GM21381 (cell line): ENCODE data around the gene MYORG.
"Not testable (repeated sequence)": the region's sequence is repeated elsewhere in the genome, so short reads cannot be mapped to it uniquely, and the experiment has no call there.

Source experiments
- ATAC-seq: cut with Tn5 transposase; IDR thresholded peaks from one replicate; pipeline ENCODE4 v1.9.1; 2021; ENCODE audit warnings: mild to moderate bottlenecking, moderate library complexity; ENCODE audit not compliant: unreplicated experiment

MYORG gene

DNA sequence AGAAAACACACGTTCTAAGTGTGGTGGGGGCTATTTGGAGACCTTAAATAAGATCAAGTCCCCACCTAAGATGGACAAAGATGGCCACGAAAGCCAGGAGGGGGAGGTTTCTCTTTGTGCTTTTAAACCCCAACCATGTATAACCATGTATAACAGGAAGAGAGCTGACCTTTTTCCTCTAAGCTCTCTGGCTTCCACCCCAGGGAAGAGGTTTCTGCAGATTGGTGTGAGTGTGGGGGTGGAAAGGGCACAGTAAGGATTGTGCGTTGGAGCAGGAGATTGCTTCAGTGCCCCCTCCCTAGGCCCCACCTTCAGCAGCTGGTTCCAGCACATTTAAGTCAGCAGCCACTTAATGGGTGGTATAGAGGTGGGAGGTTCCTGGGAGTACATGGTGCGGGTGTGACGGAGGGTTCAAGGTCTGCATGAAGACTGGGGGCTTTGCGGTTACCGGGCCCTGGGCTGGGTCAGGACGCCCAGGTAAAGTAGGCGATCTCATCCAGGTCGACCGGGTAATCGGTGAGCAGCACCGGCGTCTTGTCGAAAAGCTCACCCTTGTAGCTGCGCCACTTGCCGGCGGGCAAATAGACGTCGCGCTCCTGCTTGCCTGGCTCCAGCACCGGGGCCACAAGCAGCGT is 6.2 kb downstream of the MYORG start:
- ATAC-seq, result no peak

DNA sequence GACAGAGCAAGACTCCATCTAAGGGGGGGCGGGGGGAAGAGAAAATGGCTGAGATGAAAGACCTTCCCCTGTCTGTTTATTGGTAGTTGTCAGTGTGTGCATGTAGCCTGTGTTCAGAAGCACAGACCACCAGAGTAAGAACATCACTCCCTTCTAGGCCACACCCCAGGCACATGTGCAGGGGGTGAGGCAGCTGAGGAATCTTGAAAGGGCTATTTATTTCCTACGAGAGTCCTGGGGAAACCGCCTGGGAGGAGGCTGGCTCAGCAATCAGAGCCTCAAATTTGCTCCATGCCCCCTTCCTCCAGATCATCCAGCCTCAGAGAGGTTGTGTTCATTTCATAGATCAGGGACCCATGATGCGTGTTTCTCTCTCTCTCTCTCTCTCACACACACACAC is 7.1 kb downstream of the MYORG start:
- ATAC-seq, result no peak

DNA sequence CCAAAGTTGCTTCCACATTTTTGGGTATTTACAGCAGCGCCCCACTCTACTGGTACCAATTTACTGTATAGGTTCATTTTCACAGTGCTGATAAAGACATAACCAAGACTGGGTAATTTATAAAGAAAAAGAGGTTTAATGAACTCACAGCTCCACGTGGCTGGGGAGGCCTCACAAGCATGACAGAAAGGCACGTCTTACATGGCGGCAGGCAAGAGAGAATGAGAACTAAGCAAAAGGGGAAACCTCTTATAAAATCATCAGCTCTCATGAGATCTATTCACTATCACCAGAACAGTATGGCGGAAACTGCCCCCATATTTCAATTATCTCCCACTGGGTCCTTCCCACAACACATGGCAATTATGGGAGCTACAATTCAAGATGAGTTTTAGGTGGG is 7.9 kb downstream of the MYORG start:
- ATAC-seq, result not testable (repeated sequence)

DNA sequence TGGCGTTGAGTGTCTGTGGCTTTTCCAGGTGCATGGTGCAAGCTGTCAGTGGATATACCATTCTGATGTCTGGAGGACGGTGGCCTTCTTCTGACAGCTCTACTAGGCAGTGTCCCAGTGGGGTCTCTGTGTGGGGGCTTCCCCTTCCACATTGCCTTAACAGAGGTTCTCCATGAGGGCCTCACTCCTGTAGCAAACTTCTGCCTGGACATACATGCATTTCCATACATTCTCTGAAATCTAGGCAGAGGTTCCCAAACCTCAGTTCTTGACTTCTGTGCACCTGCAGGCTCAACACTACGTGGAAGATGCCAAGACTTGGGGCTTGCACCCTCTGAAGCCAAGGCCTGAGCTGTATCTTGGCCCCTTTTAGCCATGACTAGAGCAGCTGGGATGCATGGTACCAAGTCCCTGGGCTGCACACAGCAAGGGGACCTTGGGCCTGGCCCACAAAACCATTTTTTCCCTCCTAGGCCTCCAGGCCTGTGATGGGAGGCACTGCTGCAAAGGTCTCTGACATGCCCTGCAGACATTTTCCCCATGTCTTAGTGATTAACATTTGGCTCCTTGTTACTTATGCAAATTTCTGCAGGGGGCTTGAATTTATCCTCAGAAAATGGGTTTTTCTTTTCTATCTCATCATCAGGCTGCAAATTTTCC is 8.8 kb downstream of the MYORG start:
- ATAC-seq, result not testable (repeated sequence)

DNA sequence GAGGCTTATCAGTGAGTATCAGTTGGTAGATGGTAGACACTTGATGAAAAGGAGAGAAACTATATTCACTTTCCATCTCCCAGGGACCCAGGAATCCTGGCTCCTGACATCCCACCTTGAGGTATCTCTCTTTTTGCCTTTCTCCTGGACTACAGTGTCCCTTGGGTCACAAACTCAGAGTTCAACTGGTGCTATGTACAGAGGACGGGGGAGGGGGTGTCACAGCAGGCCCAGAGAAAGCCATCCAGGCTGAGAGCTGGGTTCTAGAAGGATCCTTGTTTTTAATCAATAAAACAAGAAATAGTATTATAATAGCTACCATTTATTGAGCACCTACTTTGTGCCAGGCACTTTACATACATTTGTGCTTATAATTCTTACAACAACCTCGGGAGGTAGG is 10.3 kb downstream of the MYORG start:
- ATAC-seq, result no peak

DNA sequence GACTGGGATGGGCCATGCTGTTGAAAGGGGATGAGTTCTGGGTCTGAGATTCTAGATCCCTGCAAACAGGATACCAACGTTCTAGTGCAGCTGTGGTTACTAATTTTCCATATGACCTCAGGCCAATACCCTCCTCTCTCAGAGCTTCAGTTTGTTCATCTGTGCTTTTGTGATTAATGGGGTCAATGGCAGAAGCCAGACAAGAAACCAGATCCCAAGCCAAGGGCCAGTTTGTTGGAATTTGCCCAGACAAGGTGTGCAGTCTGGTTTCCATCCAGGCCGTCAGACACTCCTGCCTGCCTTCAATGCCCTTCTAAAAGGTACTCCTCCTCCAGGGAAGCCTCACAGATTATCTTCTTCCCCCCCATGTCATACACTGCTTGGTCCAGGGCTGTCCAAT is 11.4 kb downstream of the MYORG start:
- ATAC-seq, result no peak

DNA sequence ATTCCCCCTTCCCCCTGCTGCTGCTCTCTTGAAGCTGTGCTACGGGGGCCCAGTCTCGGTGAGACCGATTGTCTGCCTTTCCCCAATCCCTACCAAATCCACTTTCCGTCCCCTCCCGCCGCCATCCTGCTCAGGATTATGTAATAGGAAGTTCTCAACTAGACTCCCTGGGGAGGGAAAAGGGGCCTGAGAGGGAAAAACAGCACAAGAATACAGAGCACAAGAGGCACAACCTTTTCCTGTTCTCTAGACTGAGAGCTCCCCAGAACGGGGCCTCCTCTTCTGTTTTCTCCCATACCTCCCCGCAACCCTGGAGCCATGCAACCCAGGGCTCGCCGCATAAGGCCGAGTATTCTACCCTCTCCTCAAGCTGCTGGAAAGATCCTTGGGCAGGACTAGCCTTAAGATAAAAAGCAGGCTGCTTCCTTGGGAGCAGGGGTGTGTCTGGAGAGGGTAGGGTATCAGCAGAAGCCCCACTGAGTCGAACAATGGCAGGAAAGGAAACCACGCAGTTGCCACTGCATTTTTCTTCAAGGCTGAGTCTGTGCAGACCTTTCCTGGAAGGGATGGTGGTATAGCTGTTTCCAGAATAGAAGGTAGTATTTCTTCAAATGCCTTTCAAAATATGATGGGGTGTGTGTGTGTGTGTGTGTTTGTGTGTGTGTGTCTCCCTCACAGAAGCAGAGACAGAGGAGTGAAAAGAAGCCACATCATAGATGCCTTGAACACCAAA is 12.9 kb downstream of the MYORG start:
- ATAC-seq, result no peak

DNA sequence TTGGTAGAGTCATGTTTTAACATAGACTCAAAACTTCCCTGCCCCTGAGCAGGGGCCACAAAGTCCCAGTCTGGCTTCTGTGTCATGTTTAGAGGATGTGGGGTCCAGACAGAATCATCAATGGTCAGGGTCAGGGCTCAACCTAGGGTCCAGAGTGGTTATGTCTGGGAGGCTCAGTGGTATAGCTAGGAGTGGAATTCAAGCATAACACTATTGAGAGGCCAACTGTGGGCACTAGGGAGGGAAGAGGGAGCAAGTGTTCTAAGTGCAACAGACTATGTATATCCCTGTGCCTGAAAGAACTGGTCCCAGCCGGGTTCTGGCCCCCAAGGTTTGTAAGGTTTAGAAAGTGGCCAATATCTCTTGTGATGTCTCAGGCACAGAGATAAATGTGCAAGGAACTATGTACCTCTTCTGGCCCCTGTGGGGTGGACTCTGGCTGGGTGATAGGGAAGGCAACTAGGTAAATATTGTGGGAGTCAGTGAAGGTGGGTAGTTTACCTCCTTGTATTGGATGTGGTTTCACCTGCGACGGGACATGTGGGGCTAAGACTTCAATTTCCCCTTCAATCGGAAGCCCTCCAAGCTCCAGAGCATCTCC is 14.0 kb downstream of the MYORG start:
- ATAC-seq, result no peak

DNA sequence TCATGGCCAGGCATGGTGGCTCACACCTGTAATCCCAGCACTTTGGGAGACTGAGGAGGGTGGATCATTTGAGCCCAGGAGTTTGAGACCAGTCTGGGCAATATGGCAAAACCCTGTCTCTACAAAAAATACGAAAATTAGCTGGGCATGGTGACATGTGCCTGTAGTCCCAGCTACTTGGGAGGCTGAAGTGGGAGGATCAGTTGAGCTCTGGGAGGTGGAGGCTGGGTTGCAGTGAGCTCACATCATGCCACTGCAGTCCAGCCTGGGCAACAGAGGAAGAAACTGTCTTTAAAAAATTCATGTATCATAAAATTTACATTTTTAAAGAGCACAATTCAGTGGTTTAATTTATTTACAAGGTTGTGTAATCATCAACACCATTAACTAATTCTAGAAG is 23.7 kb downstream of the MYORG start:
- not testable (repeated sequence) for ATAC-seq

DNA sequence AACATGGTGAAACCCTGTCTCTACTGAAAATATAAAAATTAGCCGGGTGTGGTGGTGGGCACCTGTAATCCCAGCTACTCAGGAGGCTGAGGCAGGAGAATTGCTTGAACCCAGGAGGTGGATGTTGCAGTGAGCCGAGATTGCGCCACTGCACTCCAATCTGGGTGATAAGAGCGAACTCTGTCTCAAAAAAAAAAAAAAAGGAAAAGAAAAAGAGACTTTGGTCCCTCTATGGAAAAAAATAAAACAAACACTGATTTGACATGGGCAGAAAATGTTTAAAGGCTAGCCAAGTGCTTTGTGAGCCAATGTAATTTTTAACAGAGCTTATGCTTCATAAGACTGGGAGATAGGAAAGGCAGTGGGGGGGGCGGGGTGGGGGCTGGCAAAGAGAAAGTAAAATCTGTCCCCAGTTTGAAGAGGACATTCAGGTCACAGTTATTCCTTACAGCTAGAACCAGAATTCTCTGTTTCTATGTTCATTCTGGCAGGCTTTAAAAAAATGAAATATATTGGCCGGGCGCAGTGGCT is 24.5 kb downstream of the MYORG start:
- ATAC-seq, result not testable (repeated sequence)

DNA sequence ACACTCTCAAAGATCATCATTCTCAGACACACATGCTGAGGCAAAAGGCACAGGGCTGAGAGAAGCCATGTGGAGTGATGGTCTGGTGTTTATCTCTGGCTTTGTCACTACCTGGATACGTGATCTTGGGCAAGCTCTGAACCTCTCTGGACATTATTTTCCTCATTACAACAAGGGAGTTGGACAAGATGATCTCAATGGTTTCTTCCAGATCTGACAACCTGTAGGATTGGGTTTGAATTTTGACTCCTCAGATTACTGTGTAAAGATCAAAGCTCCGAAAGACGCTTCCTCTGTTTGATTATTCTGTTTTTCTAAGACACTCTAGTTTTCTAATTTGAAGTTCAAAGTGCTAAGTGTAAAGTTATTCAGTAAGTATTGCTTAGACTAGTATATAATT is 27.4 kb downstream of the MYORG start:
- no peak for ATAC-seq

DNA sequence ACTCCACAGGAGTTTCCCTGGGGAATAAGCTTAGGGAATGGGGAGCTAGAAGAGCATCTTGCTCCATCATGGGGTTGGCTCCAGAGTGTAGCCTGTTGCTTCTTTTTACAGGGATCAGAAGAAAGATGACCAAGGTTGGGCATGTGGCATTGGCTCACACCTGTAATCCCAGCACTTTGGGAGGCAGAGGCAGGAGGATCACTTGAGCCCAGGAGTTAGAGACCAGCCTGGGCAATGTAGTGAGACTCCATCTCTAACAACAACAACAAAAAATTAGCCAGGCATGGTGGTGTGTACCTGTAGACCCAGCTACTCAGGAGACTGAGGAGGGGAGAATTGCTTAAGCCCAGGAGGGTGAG is 28.9 kb downstream of the MYORG start:
- ATAC-seq, result no peak

DNA sequence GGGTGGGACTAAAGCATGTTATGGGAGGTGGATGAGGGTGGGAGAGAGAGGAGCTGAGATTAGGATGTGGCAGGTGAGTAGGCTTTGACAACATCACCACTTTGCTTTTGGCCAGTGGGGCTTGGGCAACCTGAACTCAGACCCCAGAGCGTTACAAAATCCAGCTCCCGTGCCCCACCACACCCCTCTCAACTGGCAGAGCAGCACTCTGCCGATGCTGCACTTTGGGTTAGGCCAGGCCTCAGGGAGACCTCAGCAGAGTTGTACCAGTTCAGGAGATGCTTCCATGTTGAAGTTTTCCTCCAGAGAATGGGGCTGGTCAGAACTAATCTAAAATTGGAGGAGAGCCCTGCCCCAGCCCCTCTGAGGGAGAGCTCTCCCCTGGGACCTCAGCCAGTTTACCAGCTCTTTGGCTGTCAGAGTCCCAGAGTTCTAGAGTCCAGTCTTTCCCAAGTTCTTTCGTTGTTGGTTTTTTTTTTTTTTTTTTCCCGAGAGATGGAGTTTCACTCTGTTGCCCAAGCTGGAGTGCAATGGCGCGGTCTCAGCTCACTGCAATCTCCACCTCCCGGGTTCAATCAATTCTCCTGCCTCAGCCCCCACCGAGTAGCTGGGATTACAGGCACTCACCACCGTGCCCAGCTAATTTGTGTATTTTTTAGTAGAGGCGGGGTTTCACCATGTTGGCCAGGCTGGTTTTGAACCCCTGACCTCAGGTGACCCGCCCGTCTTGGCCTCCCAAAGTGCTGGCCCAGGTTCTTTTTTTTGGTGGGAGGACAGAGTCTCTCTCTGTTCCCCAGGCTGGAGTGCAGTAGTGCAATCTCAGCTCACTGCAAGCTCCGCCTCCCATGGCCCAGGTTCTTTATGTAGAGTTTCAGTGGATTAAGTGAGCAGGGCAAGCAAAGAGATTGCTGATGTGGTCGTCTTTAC is 29.6 kb downstream of the MYORG start:
- no peak for ATAC-seq

DNA sequence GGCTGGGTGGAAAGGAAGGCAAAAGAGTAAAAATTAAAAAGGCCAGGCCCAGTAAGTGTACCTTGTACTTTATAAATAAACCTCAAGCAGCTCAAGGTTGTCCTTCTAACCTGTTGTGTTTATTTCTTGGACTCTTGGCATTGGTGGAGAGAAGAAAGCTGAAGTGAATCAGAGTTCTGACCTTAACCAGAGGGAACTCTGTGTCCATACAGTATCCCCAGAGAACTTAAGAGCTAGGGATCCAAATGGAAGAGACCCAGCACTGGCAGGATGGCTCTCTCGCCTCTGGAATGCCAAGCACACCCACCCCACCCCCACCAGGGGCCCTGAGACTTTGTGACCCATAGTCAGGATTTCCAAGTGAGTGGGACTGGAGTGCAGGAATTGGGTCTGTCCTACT is 33.1 kb downstream of the MYORG start:
- no peak for ATAC-seq

DNA sequence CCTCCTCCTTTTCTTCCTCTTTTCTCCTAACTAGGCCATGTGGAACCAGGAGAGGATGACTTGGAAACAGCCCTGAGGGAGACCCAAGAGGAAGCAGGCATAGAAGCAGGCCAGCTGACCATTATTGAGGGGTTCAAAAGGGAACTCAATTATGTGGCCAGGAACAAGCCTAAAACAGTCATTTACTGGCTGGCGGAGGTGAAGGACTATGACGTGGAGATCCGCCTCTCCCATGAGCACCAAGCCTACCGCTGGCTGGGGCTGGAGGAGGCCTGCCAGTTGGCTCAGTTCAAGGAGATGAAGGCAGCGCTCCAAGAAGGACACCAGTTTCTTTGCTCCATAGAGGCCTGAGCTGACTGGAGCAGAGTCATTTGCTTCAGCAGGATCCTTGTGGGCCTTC is 33.6 kb downstream of the MYORG start:
- ATAC-seq, result no peak

DNA sequence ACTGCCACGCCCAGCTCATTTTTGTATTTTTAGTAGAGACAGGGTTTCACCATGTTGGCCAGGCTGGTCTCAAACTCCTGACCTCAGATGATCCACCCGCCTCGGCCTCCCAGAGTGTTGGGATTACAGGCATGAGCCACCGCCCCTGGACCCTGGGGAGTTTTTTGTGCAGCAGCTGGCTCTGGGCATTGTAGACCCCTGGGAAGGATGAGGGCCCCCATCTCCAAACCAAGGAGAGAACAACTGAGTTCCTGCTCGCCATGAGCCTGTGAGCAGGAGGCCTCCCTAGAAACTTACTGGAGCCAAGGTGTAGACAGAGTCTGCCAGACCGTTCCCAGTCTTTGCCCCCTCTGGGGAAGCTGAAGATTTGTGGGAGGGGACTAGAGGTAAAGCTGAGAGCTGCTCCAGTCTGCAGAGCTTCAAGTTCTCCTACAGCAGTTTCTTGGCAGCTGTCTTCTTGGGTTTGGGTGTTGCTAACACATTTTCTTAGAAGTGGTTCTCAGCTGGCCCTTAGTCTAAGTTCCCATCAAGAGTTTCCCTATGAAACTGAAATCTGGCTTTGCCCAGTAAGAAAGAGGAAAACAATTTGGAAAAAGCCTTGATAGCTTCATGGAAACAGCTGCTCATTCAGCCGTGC is 34.9 kb downstream of the MYORG start:
- no peak for ATAC-seq

DNA sequence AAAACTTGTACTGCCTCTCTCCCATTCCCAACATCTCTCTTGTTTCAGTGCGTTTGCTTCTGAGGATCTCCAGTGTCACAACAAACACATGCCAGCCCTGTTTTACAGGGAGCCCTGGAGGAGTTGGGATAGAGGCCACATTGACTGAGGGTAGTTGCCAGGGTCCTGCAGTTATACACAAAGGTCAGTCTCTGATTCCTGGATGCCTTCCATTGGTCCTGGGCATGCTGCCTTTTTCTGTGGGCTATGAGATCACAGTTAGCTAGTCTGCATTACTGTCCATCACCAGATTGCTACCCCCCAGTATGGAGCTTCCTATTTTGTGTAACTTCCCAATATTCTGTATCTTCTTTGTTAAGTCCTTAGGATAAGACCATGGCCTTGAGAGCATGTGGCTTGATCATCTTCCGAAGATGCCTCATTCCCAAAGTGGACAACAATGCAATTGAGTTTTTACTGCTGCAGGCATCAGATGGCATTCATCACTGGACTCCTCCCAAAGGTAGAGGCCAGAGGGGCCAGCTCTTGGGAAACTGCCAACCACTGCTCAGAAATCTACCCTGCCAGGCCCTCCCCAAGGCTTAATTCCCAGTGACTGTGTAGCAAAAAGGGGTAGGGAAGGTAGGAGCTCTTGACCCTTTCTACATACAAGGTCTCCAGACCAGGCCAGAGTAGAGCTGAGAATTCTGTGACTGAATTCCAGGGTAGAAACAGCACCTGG is 37.9 kb downstream of the MYORG start:
- no peak for ATAC-seq

DNA sequence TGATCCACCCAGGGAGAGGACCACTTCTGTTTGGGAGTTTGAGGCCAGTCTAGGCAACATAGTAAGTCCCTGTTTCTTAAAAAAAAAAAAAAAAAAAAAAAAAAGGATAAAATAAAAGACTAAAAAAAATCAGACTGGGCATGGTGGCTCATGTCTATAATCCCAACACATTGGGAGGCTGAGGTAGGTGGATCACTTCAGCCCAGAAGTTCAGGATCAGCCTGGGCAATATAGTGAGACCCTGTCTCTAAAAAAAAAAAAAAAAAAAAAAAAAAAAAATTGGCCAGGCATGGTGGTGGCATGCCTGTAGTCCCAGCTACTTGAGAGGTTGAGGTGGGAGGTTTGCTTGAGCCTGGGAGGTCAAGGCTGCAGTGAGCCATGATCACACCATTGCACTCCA is 38.6 kb downstream of the MYORG start:
- ATAC-seq, result not testable (repeated sequence)

DNA sequence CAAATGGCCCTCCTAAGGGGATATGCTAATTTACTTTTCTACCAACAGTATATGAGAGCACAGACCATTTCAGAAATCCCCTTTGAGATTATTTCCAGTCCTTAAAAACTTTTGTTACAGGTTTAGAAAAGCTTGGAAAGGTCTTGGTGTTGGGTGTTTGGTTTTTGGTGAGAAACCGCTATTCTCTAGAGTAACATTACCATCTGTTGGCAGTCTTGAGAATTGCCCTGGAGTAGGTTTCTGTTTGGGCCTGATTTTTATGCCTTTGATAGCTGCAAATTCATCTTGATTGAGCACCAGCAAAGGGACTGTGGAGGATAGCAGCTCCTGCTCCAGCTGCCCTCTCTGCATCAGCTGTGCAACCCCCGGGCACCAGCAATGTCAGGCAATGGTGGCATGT is 39.3 kb downstream of the MYORG start:
- ATAC-seq, result no peak

DNA sequence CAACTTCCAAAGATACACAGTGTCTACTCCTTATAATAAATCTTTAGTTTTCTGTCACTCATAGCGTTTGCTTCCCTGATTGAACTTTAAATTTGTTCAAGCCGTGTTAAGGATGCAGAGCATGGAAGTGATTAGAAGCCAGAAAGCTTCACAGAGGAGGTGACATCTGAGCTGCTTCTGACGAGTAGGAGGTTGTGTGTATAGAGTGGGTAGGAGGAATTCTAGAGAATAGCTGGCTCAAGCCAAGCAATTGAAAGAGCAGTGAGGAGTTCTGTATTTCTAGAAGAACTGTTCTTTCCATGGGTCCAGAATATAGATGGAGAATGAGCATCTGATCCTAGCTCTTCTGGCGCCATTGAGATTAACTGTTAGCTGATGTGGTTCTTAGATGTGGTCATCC is 41.3 kb downstream of the MYORG start:
- ATAC-seq, result no peak
